ENCODE measurements around the gene NQO1. TPM values are rescaled to one million over a fixed set of nuclear protein-coding genes. Genes with fewer than 3 reads are reported as not detected.

The NQO1 gene
- polyA plus RNA-seq, 1 of the 3 experiments (the other 2 are of a cell fraction), result 152 TPM

- TF ChIP-seq USF2 (IDR thresholded peaks at IDR 0.05; ENCODE audit: borderline replicate concordance, low read depth, low read length) (no peak), CHD2 (IDR thresholded peaks at IDR 0.05; ENCODE audit: low read length, partially characterized antibody) (peak; percentile 53), TAF1 (IDR thresholded peaks at IDR 0.05; ENCODE audit: borderline replicate concordance, low read depth, low read length) (peak; percentile 93), JUND (IDR thresholded peaks at IDR 0.05) (no peak), FOSL2 (IDR thresholded peaks at IDR 0.05; ENCODE audit: borderline replicate concordance, low read depth) (no peak), ZBTB33 (IDR thresholded peaks at IDR 0.05; ENCODE audit: borderline replicate concordance, low read depth) (no peak), EP300 (IDR thresholded peaks at IDR 0.05; ENCODE audit: borderline replicate concordance in 1 of 2, low read depth in 1 of 2, low read length in 1 of 2) (no peak), RAD21 (IDR thresholded peaks at IDR 0.05; ENCODE audit: low read length) (peak; percentile 88), FOXJ3 (CRISPR knock-in tag; IDR thresholded peaks at IDR 0.05) (no peak)
Observed at GRCh38 chr16:69754469-69755310, 28.3 kb upstream of the NQO1 start, which contains the start of gene NOB1 (continued).

GRCh38 chr16:69754143-69754468 is 27.7 kb upstream of the NQO1 start:
- H3K4me3 ChIP-seq (ENCODE audit: low read depth in 2 of 2, low read length in 1 of 2), result peak overlapping the region; percentile 86 to 98
- H3K9ac ChIP-seq, result peak overlapping the region; percentile 84
- DNase-seq, result no peak
- no peak for TF ChIP-seq USF2 (IDR thresholded peaks at IDR 0.05; ENCODE audit: borderline replicate concordance, low read depth, low read length)
- peaks cover 0 to 2% of the 10 kb centered on the region in 2 experiments; a peak in 2 of 4 replicates for H3K4me1 ChIP-seq (ENCODE audit: control insufficient read depth in 1 of 2, insufficient read depth in 2 of 2, low read depth in 1 of 2, low read length in 1 of 2)
- peaks cover 11 to 30% of the 10 kb centered on the region in 2 experiments for H3K36me3 ChIP-seq (replicated peaks in 1 of 2; ENCODE audit: control insufficient read depth in 1 of 2, insufficient read depth in 2 of 2, low read length in 1 of 2)
- H2AFZ ChIP-seq (ENCODE audit: low read depth), result peak overlapping the region; percentile 70; the same call in 1 of the 2 replicates
- no peaks in the 10 kb centered on the region for H4K20me1 ChIP-seq (ENCODE audit: insufficient read depth)
- peaks cover 55% of the 10 kb centered on the region for H3K79me2 ChIP-seq (ENCODE audit: insufficient read depth)
- CTCF ChIA-PET, result interaction anchor here (0.6 to 6.2 kb wide), 36 partner anchors 8 to 405 kb away, joined by 3 to 67 read pairs (median 5); partner anchors contain the start of gene NQO1
- H3F3A ChIP-seq (replicated peaks; ENCODE audit: insufficient read depth), result peaks cover 12% of the 10 kb centered on the region
- peak overlapping the region; percentile 89 for H3K4me2 ChIP-seq
- no peaks in the 10 kb centered on the region for H3K9me2 ChIP-seq
- POLR2A ChIA-PET, result interaction anchor here (1.0 to 1.5 kb wide), 6 partner anchors 9 to 358 kb away, joined by 4 to 12 read pairs (median 6); partner anchors contain the start of gene NQO1
- H3K27me3 ChIP-seq (ENCODE audit: insufficient read depth), result no peaks in the 10 kb centered on the region
- H3K27ac ChIP-seq (ENCODE audit: low read depth in 2 of 2, low read length in 1 of 2), result peak overlapping the region; percentile 40 to 45; a peak in 2 of 4 replicates
- no peaks in the 10 kb centered on the region for H3K9me3 ChIP-seq
- WGBS (ENCODE audit: low lambda C conversion rate), result 31% methylated on average over 4 of the region's 4 CpGs
